C4-2B (cell line): ENCODE measurements around the gene COL2A1.

Experiments used
- CTCF ChIP-seq: fragments of 450-650 bp; conservative IDR thresholded peaks from 2 replicates; pipeline ENCODE4 v1.5.1; 2017; ENCODE audit warnings: mild to moderate bottlenecking
- ZFX ChIP-seq: fragments of 450-650 bp; IDR thresholded peaks from 2 replicates; pipeline ENCODE4 v1.6.1; 2017

GRCh38 chr12:48023386-48023785 is 19.1 kb upstream of the COL2A1 start:
- TF ChIP-seq CTCF (no peak), ZFX (no peak)
